ENCODE measurements around the gene KIF6. TPM values are rescaled to one million over a fixed set of nuclear protein-coding genes. Genes with fewer than 3 reads are reported as not detected.

KIF6 gene
- total RNA-seq, 1 experiment from 2014 or later, result not detected

GRCh38 chr6:39330057-39330456, 395.2 kb downstream of the KIF6 start:
- H3K4me2 ChIP-seq (ENCODE audit: low read length), result no peak overlapping the region
- CTCF ChIA-PET, result no interaction called here
- no peak overlapping the region for H2AFZ ChIP-seq (ENCODE audit: low read depth, low read length, poor library complexity, severe bottlenecking)
- no peak for TF ChIP-seq ELF1 (IDR thresholded peaks at IDR 0.05; ENCODE audit: borderline replicate concordance, low read depth)
- no peak for TF ChIP-seq TCF7L2 (IDR thresholded peaks at IDR 0.05; ENCODE audit: borderline replicate concordance, extremely low read depth, insufficient read depth, insufficient read length)
- H3K9me3 ChIP-seq (ENCODE audit: control insufficient read depth in 1 of 2, insufficient read depth in 1 of 2, low read depth in 1 of 2, low read length in 2 of 2), result no peaks in the 10 kb centered on the region
- BruUV-seq (replicated peaks), result no TSS peak
- no peaks in the 10 kb centered on the region for H4K20me1 ChIP-seq (ENCODE audit: insufficient read depth)
- POLR2A ChIA-PET, result no interaction called here
- H3K79me2 ChIP-seq (ENCODE audit: insufficient read depth, low read length), result no peaks in the 10 kb centered on the region
- DNase-seq (ENCODE audit: low read depth, low spot score) (no peak), ATAC-seq (no peak)
- no peak overlapping the region for H3K27ac ChIP-seq (ENCODE audit: low read depth, low read length)
- no peaks in the 10 kb centered on the region for H3K36me3 ChIP-seq (ENCODE audit: control insufficient read depth in 1 of 2, insufficient read depth in 2 of 2, low read length in 2 of 2)
- no peak overlapping the region for H3K9ac ChIP-seq (ENCODE audit: low read length)
- no peaks in the 10 kb centered on the region for H3K4me1 ChIP-seq (ENCODE audit: control insufficient read depth in 1 of 2, insufficient read depth in 2 of 2, low read length in 2 of 2)
- intact Hi-C loops (cut with micrococcal nuclease), result no loop called here
- no peak overlapping the region for H3K4me3 ChIP-seq (replicated peaks in 1 of 2; ENCODE audit: low read depth in 1 of 2, low read length in 2 of 2)
- no peaks in the 10 kb centered on the region for H3K9me2 ChIP-seq (ENCODE audit: insufficient read depth)
- H3K27me3 ChIP-seq (ENCODE audit: insufficient read depth, low read length), result peaks cover 54% of the 10 kb centered on the region
- RAD21 ChIA-PET (ENCODE audit: low non-redundant PET in 1 of 2, low total read pairs in 2 of 2, uncharacterized antibody in 2 of 2, unreplicated experiment in 2 of 2), result no interaction called here

DNA sequence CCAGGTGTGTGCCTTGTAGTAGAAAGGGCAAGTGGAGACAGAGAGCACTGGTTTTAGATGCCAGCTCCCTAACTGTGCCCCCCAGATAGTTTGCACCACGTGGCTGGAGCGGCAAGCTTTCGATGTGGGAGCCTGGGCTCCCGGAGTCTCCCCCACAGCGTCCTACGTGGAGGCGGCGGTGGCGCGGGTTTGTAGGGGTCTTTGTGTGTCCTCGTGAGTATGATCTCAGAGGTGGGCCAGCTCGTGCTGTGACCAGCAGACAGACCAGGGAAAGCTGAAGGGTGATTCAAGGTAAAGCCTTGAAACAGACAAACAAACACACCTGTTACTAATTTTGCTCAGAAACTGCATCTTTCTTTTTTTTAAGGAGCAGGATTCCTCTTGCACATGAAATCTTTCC, 397.1 kb downstream of the KIF6 start:
- DNase-seq (ENCODE audit: low read depth, low spot score), result no peak
- Histone ChIP-seq H3K27ac (ENCODE audit: low read depth, low read length) (no peak overlapping the region), H2AFZ (ENCODE audit: low read depth, low read length, poor library complexity, severe bottlenecking) (no peak overlapping the region), H3K9me2 (ENCODE audit: insufficient read depth) (no peaks in the 10 kb centered on the region), H3K27me3 (ENCODE audit: insufficient read depth, low read length) (peaks cover 50% of the 10 kb centered on the region), H3K9ac (ENCODE audit: low read length) (no peak overlapping the region), H3K4me1 (ENCODE audit: control insufficient read depth in 1 of 2, insufficient read depth in 2 of 2, low read length in 2 of 2) (no peaks in the 10 kb centered on the region), H3K36me3 (ENCODE audit: control insufficient read depth in 1 of 2, insufficient read depth in 2 of 2, low read length in 2 of 2) (no peaks in the 10 kb centered on the region), H3K79me2 (ENCODE audit: insufficient read depth, low read length) (no peaks in the 10 kb centered on the region), H3K4me2 (ENCODE audit: low read length) (no peak overlapping the region), H4K20me1 (ENCODE audit: insufficient read depth) (no peaks in the 10 kb centered on the region), H3K9me3 (ENCODE audit: control insufficient read depth in 1 of 2, insufficient read depth in 1 of 2, low read depth in 1 of 2, low read length in 2 of 2) (no peaks in the 10 kb centered on the region), H3K4me3 (replicated peaks in 1 of 2; ENCODE audit: low read depth in 1 of 2, low read length in 2 of 2) (no peak overlapping the region)
- TF ChIP-seq EZH2 (IDR thresholded peaks at IDR 0.05), result no peak
- no peak for TF ChIP-seq CBX3 (IDR thresholded peaks at IDR 0.05; ENCODE audit: low read depth)
- no peak for TF ChIP-seq ZNF274 (IDR thresholded peaks at IDR 0.05; ENCODE audit: low read depth, low read length)
- no peak for TF ChIP-seq ZFX (IDR thresholded peaks at IDR 0.05)
- TF ChIP-seq ELF1 (IDR thresholded peaks at IDR 0.05; ENCODE audit: borderline replicate concordance, low read depth), result no peak
- TF ChIP-seq SP1 (IDR thresholded peaks at IDR 0.05; ENCODE audit: low read depth), result no peak
- no peak for TF ChIP-seq JUND (IDR thresholded peaks at IDR 0.05)
- TF ChIP-seq, protein P1, sequence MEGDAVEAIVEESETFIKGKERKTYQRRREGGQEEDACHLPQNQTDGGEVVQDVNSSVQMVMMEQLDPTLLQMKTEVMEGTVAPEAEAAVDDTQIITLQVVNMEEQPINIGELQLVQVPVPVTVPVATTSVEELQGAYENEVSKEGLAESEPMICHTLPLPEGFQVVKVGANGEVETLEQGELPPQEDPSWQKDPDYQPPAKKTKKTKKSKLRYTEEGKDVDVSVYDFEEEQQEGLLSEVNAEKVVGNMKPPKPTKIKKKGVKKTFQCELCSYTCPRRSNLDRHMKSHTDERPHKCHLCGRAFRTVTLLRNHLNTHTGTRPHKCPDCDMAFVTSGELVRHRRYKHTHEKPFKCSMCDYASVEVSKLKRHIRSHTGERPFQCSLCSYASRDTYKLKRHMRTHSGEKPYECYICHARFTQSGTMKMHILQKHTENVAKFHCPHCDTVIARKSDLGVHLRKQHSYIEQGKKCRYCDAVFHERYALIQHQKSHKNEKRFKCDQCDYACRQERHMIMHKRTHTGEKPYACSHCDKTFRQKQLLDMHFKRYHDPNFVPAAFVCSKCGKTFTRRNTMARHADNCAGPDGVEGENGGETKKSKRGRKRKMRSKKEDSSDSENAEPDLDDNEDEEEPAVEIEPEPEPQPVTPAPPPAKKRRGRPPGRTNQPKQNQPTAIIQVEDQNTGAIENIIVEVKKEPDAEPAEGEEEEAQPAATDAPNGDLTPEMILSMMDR (IDR thresholded peaks at IDR 0.05 in 2 of 3, conservative IDR thresholded peaks at IDR 0.05 in 1 of 3; ENCODE audit: borderline replicate concordance in 1 of 3, insufficient read depth in 1 of 3, low read depth in 2 of 3, low read length in 2 of 3), result no peak
- no peak for TF ChIP-seq YY1 (IDR thresholded peaks at IDR 0.05; ENCODE audit: extremely low read depth, insufficient replicate concordance, low read depth, low read length)
- no peak for TF ChIP-seq TCF7L2 (IDR thresholded peaks at IDR 0.05; ENCODE audit: borderline replicate concordance, extremely low read depth, insufficient read depth, insufficient read length)
- no peak for TF ChIP-seq EZH2phosphoT487 (IDR thresholded peaks at IDR 0.05; ENCODE audit: borderline replicate concordance)
- TF ChIP-seq ATF3 (IDR thresholded peaks at IDR 0.05), result no peak
- TF ChIP-seq POLR2A (IDR thresholded peaks at IDR 0.05; ENCODE audit: borderline replicate concordance, extremely low read depth, insufficient read depth, insufficient read length), result no peak
- TF ChIP-seq RAD21 (IDR thresholded peaks at IDR 0.05; ENCODE audit: low read depth), result no peak
- no peak for TF ChIP-seq FOSL1 (IDR thresholded peaks at IDR 0.05; ENCODE audit: low read depth)
- no peak for TF ChIP-seq MAX (IDR thresholded peaks at IDR 0.05)
- BruUV-seq (replicated peaks), result no TSS peak
- ChIA-PET POLR2A (no interaction called here), CTCF (no interaction called here), RAD21 (ENCODE audit: low non-redundant PET in 1 of 2, low total read pairs in 2 of 2, uncharacterized antibody in 2 of 2, unreplicated experiment in 2 of 2) (no interaction called here)
- ATAC-seq, result no peak
- intact Hi-C loops (cut with micrococcal nuclease), result no loop called here
